ENCODE measurements around the gene TMEM125.

DNA sequence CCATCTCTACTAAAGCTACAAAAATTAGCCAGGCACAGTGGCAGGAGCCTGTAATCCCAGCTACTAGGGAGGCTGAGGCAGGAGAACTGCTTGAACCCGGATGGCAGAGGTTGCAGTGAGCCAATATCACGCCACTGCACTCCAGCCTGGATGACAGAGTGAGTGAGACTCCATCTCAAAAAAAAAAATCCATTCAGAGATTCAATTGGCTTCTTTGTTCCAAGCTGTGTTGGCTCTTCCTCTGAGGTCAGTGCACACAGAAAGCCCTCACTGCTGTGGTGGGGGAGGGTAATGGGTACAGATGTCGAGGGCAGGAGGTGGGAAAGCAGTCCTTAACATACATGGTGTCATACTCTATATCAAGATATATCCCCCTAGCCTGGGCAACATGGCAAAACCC, 45.7 kb downstream of the TMEM125 start:
- TF ChIP-seq, protein P1, sequence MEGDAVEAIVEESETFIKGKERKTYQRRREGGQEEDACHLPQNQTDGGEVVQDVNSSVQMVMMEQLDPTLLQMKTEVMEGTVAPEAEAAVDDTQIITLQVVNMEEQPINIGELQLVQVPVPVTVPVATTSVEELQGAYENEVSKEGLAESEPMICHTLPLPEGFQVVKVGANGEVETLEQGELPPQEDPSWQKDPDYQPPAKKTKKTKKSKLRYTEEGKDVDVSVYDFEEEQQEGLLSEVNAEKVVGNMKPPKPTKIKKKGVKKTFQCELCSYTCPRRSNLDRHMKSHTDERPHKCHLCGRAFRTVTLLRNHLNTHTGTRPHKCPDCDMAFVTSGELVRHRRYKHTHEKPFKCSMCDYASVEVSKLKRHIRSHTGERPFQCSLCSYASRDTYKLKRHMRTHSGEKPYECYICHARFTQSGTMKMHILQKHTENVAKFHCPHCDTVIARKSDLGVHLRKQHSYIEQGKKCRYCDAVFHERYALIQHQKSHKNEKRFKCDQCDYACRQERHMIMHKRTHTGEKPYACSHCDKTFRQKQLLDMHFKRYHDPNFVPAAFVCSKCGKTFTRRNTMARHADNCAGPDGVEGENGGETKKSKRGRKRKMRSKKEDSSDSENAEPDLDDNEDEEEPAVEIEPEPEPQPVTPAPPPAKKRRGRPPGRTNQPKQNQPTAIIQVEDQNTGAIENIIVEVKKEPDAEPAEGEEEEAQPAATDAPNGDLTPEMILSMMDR (IDR thresholded peaks at IDR 0.05) = no peak
- no peak for TF ChIP-seq POLR2AphosphoS5 (IDR thresholded peaks at IDR 0.05)

Data from prostate gland (tissue), 2 donors.